ENCODE results near the gene MEGF11. TPM values are rescaled to one million over a fixed set of nuclear protein-coding genes. Genes with fewer than 3 reads are reported as not detected.

The MEGF11 gene
- total RNA-seq, 4 donors from 2014 or later: 0.87 to 7.3 (median 4.9) TPM

DNA sequence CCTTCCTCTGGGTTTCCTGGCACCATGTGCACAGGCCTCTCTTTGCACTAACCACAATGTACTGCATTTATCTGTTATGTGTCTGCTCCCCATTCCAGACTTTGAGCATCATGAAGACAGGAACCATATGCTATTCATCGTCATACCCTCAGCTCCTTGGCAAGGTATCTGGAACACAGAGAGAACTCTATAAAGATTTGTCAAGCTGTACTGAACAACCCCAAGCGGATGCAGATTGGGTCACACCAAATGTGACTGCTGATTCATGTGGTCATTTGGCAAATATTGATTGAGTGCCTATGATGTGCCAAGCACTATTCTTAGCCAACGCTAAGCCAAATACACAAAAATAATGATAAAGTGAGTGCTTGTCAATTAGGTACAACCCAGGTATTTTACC is 7.5 kb upstream of the MEGF11 start:
- Histone ChIP-seq H3K36me3 (no peaks in the 10 kb centered on the region), H3K27me3 (peaks cover 0 to 39% of the 10 kb centered on the region in 2 donors), H3K4me3 (no peak overlapping the region), H3K27ac (no peak overlapping the region), H3K4me1 (no peaks in the 10 kb centered on the region), H3K9me3 (no peaks in the 10 kb centered on the region)
- TF ChIP-seq POLR2A (IDR thresholded peaks at IDR 0.05) (no peak), EP300 (IDR thresholded peaks at IDR 0.05) (no peak)
- TF ChIP-seq, protein P1, sequence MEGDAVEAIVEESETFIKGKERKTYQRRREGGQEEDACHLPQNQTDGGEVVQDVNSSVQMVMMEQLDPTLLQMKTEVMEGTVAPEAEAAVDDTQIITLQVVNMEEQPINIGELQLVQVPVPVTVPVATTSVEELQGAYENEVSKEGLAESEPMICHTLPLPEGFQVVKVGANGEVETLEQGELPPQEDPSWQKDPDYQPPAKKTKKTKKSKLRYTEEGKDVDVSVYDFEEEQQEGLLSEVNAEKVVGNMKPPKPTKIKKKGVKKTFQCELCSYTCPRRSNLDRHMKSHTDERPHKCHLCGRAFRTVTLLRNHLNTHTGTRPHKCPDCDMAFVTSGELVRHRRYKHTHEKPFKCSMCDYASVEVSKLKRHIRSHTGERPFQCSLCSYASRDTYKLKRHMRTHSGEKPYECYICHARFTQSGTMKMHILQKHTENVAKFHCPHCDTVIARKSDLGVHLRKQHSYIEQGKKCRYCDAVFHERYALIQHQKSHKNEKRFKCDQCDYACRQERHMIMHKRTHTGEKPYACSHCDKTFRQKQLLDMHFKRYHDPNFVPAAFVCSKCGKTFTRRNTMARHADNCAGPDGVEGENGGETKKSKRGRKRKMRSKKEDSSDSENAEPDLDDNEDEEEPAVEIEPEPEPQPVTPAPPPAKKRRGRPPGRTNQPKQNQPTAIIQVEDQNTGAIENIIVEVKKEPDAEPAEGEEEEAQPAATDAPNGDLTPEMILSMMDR (IDR thresholded peaks at IDR 0.05): no peak
- WGBS, 2 donors: 86 to 89% methylated on average over 3 of the region's 3 CpGs
- DNase-seq (ENCODE audit: low spot score in 2 of 2): no peak

GRCh38 chr15:66256692-66257091 is 3.1 kb upstream of the MEGF11 start:
- peaks cover 0 to 81% of the 10 kb centered on the region in 2 donors for H3K27me3 ChIP-seq
- WGBS, 2 donors: 56 to 72% methylated on average over 3 of the region's 3 CpGs
- peaks cover 0 to 30% (median 26%) of the 10 kb centered on the region in 4 donors for H3K4me1 ChIP-seq

DNA sequence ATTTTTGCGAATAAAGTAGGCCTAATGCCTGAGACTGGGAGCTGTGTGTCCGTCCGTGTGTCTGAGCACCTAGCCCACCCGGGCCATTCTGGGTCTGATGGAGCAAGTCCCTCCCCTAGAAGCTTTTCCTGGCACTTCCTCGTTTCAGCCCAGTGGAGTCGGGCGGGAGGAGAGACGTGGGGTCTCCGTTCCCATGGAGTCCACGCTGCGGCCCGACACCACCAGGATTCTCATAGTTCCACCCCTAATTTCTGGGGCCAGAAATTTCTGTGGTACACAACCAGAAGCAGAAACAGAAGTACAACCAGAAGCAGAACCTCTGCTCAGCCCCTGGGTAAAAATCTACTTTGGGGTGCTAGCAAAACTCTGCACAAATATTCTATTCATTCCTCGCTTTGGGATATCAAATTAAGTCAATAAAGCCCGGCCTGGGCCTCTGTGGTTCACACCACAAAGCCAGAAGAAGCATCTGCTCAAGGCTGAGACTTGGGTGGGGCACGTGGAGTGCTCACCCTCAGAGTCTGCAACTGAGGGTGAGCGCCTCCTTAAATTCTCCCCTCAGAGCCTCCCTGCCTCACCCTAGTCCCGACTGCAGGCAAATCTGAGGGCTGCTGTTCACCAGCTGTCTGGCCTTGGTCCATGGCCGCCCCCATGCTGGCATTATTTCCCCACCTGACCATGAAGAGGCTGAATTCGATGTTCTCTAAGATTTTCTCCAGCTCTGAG is 1.6 kb upstream of the MEGF11 start:
- Histone ChIP-seq H3K9me3 (no peaks in the 10 kb centered on the region), H3K27ac (no peak overlapping the region), H3K4me1 (peaks cover 0 to 32% (median 27%) of the 10 kb centered on the region in 4 donors), H3K4me3 (no peak overlapping the region), H3K27me3 (peaks cover 0 to 97% of the 10 kb centered on the region in 2 donors), H3K36me3 (no peaks in the 10 kb centered on the region)
- WGBS, 2 donors: 21 to 26% methylated on average over 19 of the region's 19 CpGs
- TF ChIP-seq, protein P1 (IDR thresholded peaks at IDR 0.05): no peak
- DNase-seq (ENCODE audit: low spot score in 2 of 2): no peak

More at GRCh38 chr15:66256692-66257091, 3.1 kb upstream of the MEGF11 start:
- TF ChIP-seq POLR2A (IDR thresholded peaks at IDR 0.05) (no peak), EP300 (IDR thresholded peaks at IDR 0.05) (no peak)
- TF ChIP-seq, protein P1 (IDR thresholded peaks at IDR 0.05): no peak
- Histone ChIP-seq H3K9me3 (no peaks in the 10 kb centered on the region), H3K36me3 (no peaks in the 10 kb centered on the region), H3K27ac (no peak overlapping the region), H3K4me3 (no peak overlapping the region)
- DNase-seq (ENCODE audit: low spot score in 2 of 2): no peak

- Histone ChIP-seq H3K4me3 (peak overlapping the region; percentile 37 to 62 (median 49)), H3K4me1 (peaks cover 0 to 32% (median 27%) of the 10 kb centered on the region in 4 donors), H3K27ac (no peak overlapping the region), H3K27me3 (peaks cover 0 to 97% of the 10 kb centered on the region in 2 donors), H3K36me3 (no peaks in the 10 kb centered on the region), H3K9me3 (no peaks in the 10 kb centered on the region)
- WGBS, 2 donors: 6% methylated on average over 31 to 36 of the region's 36 CpGs
- no peak for DNase-seq (ENCODE audit: low spot score in 2 of 2)
- TF ChIP-seq EP300 (IDR thresholded peaks at IDR 0.05): no peak
- TF ChIP-seq, protein P1 (IDR thresholded peaks at IDR 0.05): no peak
- no peak for TF ChIP-seq POLR2A (IDR thresholded peaks at IDR 0.05)
Observed at GRCh38 chr15:66254089-66254950, 770 bp upstream of the MEGF11 start.
